ENCODE data around the gene LAMA2.

- TF ChIP-seq CTCF (IDR thresholded peaks at IDR 0.05; ENCODE audit: poor library complexity) (no peak), EZH2 (IDR thresholded peaks at IDR 0.05; ENCODE audit: borderline replicate concordance) (no peak)
These were observed 16.6 kb downstream of the LAMA2 start for GRCh38 chr6:128899341-128900050.
